GM18526 (cell line): ENCODE results near the gene MTHFR.

Experiments used
- POLR2A ChIP-seq: IDR thresholded peaks from 3 replicates; pipeline ENCODE4 v1.6.1; 2011; ENCODE audit not compliant: insufficient read length; ENCODE audit errors: extremely low read depth

MTHFR gene

GRCh38 chr1:11781297-11781696 is 24.5 kb downstream of the MTHFR start:
- TF ChIP-seq POLR2A, result no peak

DNA sequence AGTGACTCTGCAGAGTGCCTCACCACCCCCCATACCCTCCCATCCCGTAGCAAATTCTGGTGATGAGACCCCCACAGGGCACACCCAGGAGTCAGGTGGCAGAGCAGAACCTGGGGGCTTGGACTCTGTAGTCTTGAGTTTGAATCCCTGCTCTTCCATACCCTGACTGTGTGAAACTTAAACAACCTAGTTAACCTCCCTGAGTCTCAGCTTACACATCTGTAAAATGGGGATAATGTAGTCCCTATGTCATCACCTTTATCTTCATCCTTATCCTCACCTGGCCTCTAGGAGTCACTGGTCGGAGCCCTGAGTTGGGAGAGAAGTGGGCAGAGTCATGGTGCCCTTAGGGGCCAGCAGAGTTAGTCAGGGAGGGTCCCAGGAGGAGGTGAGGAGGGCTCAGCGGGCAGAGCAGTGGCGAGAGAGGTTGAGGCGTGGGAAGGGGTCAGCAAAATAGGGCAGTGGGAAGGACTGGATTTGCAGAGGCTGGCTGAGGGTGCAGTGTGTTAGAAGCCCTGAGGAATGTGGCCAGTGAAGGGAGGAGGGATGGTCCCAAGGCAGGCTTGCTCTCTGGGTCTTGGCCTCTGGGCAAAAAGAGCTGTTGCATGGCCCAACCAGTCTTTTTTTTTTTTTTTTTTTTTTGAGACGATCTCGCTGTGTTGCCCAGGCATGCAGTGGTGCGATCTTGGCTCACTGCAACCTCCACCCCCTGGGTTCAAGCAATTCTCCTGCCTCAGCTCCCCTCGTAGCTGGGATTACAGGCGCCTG is 25.2 kb downstream of the MTHFR start:
- no peak for TF ChIP-seq POLR2A

- no peak for TF ChIP-seq POLR2A
Observed at GRCh38 chr1:11779715-11780379, 25.9 kb downstream of the MTHFR start.

DNA sequence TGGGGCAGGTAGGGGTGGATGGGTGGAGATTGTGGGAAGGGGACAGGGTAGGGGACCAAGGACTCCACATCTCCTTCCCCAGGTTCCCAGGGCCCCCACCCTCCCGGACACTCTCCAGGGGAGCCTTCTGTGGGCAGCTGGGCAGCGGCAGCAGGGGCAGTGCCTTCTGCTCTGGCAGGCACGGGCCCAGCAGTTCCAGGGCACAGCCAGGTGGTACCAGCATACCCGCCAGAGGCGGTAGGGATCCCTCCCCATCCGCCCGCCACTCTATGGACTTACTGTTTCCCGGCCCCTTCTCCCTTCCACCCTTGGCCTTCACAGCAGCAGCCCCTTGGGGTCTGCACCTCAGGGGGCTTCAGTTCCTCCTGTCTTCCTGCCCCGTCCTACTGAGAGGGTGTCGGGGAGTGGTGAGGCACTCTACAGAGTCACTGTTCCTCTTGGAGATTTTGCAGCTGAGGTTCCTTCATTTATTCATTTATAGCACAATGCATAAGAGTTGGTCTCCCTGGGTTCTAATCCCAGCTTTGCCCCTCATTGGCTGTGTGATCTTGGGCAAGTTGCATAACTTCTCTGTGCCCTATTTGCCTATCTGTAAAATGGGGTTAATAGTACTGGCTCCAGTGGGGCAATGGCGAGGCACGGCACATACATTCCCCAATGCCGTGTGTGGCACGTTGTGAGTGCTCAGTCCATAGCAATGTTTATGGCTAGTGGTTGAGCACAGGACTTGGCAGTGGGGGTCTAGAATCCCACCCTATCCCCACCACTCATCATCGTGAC is 26.7 kb downstream of the MTHFR start:
- TF ChIP-seq POLR2A, result no peak

- TF ChIP-seq POLR2A, result no peak
Observed at GRCh38 chr1:11778336-11778735, 27.4 kb downstream of the MTHFR start.

GRCh38 chr1:11777658-11778322 is 28.0 kb downstream of the MTHFR start:
- no peak for TF ChIP-seq POLR2A

- TF ChIP-seq POLR2A, result no peak
Observed at GRCh38 chr1:11774753-11775152, 31.0 kb downstream of the MTHFR start.

DNA sequence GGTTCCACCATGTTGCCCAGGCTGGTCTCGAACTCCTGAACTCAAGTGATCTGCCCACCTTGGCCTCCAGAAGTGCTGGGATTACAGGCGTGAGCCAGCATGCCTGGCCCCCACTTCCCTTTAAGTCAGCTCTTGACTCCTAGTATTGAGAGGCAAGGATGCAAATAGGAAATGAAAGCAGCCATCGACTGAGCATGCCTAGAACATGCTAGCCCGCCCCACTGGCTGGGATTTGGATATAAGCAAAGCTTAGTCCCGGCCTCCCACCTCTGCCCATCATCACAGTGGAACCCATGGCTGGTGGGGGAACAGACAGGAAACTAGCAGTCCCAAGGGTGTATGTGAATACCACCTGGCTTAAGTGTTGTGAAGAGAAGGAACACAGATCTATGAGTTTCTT is 33.3 kb downstream of the MTHFR start:
- TF ChIP-seq POLR2A, result no peak

- TF ChIP-seq POLR2A, result no peak
Observed at GRCh38 chr1:11771481-11772043, 34.2 kb downstream of the MTHFR start.

- TF ChIP-seq POLR2A, result no peak
Observed at GRCh38 chr1:11770011-11770410, 35.8 kb downstream of the MTHFR start.

GRCh38 chr1:11769274-11769673 is 36.5 kb downstream of the MTHFR start:
- no peak for TF ChIP-seq POLR2A

GRCh38 chr1:11768821-11769220 is 36.9 kb downstream of the MTHFR start:
- no peak for TF ChIP-seq POLR2A

GRCh38 chr1:11767922-11768704 is 37.7 kb downstream of the MTHFR start:
- no peak for TF ChIP-seq POLR2A

- no peak for TF ChIP-seq POLR2A
Observed at GRCh38 chr1:11766429-11766776, 39.4 kb downstream of the MTHFR start.
